Endometrial microvascular endothelial cells (primary cell): ENCODE results near the gene CYTL1. TPM values are rescaled to one million over a fixed set of nuclear protein-coding genes. Genes with fewer than 3 reads are reported as not detected.

Experiments
- in situ Hi-C: cut with HindIII; loops from 2 replicates; pipeline ENCODE4 v1.10.0; 2017; ENCODE audit warnings: low sequenced_read_pairs, low pct_unique_long_range_greater_than_20kb; ENCODE audit errors: inconsistent ontology term
- total RNA-seq: library from RNA; depleted of rRNA; stranded (reverse); fragments of >200 nt; gene quantifications from one replicate; pipeline ENCODE4 v1.2.3, GENCODE V29; 2015; ENCODE audit errors: inconsistent ontology term

The CYTL1 gene
- total RNA-seq, 1 donor from 2014 or later: 165 TPM

- in situ Hi-C loops: no loop called here
These were observed 33.4 kb downstream of the CYTL1 start for GRCh38 chr4:4985844-4986243.

DNA sequence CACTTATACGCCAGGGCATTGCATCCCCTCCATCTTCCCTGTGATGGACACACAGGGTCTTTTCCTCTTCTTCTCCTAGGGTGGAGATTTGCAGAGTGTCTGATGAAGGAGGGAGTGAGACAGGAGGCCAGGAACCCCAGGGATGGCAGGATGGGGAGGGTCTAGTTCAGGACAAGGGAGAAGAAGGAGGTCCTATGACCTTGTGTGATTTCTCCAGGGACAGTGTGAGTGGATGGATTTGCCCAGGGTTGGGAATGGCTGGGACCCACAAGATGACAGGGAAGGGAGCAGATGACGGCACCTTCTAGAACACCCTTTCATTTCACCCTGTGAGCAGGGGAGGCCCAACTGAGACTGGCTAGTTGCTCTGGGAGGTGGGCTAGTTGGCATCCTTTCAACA, 34.2 kb downstream of the CYTL1 start:
- in situ Hi-C loops: no loop called here

- in situ Hi-C loops: no loop called here
These were observed 35.1 kb downstream of the CYTL1 start for GRCh38 chr4:4984186-4984585.

GRCh38 chr4:4981827-4982226, 37.4 kb downstream of the CYTL1 start:
- in situ Hi-C loops: no loop called here

DNA sequence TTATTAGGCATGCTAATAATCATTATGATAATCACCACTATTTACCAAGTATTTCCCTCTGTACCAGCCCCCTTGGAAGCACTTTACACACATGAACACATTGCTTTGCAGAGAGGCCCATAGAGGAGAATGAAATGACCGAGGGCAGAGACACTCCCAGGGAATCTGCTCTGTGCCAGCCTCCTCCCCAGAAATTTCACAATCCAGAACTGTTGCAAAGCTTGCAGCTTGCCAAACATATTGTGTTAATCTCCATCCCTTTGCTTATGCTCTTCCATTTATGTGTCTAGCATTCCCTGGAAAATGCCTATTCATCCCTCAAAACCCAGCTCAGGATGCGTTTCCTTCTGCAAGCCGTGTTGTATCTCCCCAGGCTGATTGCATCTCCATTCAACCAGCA, 37.8 kb downstream of the CYTL1 start:
- in situ Hi-C loops: no loop called here

DNA sequence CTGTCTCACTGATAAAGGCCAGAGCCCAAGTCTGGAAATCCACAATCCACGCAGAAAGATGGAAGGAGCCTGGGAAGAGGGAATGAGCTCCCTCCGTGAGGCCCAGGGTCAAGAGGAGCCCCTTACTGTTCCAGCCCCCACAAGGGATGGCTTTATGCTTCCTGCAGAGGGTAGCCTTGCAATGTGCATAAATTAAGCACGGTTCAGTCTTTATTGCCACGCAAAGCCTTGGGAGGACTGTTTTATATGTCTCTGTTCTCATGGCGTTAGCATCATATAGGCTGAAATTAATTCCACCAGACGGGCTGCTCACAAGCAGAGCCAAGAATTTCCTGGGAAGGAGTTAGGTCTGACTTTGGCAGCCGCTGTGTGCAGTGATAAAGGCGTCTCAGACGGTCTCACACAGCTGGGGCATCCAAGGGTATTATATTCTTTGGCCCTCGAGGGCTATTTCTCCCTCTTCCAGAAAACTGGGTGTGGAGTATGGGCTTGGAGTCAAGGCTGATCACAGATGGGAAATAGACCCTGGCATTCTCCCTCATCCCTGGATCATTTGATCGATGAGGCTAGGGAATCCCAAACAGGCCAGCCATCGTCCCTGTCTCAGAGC, 38.5 kb downstream of the CYTL1 start:
- in situ Hi-C loops: no loop called here

DNA sequence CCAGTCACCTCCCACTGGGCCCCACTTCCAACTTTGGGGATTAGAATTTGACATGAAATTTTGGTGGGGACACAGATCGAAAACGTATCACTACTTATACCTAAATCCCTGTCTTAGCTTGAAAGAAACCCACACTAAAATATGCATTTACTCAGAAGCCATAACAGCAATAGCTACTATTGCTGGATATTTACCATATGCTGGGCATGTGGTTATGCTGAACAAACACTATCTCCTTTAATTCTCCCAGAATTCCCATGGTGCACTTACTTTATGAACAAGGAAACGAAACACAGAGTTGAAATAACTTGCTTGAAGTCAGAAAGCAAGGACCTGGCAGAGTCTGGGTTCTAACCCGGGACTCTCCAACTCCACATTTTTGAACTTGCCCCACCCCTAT, 39.3 kb downstream of the CYTL1 start:
- in situ Hi-C loops: no loop called here

DNA sequence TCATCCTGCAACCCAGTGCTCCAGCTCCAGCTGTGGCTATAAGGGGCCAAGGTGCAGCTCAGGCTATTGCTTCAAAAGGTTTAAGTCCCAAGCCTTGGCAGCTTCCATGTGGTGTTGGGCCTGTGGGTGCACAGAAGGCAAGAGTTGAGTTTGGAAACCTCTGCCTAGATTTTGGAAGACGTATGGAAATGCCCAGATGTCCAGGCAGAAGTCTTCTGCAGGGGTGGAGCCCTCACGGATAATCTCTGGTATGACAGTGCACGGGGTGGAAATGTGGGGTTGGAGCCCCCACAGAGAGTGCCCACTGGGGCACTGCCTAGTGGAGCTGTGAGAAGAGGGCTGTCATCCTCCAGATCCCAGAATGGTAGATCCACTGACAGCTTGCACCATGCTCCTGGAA, 44.5 kb downstream of the CYTL1 start:
- in situ Hi-C loops: no loop called here

DNA sequence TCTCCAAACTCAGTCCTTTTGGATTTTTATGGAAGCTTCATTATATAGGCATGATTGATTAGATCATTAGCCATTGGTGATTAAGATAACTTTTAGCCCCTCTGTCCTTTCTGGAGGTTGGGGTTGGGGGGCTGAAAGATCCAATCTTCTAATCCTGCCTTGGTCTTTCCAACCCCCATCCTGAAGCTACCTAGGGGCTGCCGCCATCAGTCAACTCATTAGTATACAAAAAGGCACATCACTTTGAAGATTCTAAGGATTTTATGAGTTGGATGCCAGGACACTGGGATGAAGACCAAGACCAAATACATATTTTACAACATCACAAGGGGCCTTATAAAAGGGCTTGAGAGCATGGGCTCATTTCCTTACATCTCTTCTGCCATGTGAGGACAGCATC, 47.5 kb downstream of the CYTL1 start:
- in situ Hi-C loops: no loop called here

GRCh38 chr4:4969298-4969697, 50.0 kb downstream of the CYTL1 start:
- in situ Hi-C loops: no loop called here

GRCh38 chr4:4968161-4968725, 51.0 kb downstream of the CYTL1 start:
- in situ Hi-C loops: no loop called here

Other genes with a start within 250 kb of the CYTL1 start
- 7.1 TPM for gene MSX1, start 159.8 kb downstream of the CYTL1 start, total RNA-seq
- gene STK32B, start 32.0 kb upstream of the CYTL1 start, total RNA-seq: 9.5 TPM